K562 (cell line): ENCODE measurements around the gene ZBTB16. TPM values are rescaled to one million over a fixed set of nuclear protein-coding genes. Genes with fewer than 3 reads are reported as not detected.
A peak's percentile ranks its signal among the peaks of the same experiment; 100 is the strongest.

Experiments used
- ATF7 ChIP-seq: fragments of 450-650 bp; IDR thresholded peaks from 2 replicates; pipeline ENCODE4 v1.7.1; 2014; ENCODE audit warnings: mild to moderate bottlenecking, moderate library complexity
- E2F6 ChIP-seq, 2 experiments: IDR thresholded peaks; 2 replicates each; pipeline ENCODE4 v1.6.1; 2011; ENCODE audit warnings: borderline replicate concordance in 1 of 2, control low read depth in 1 of 2, low read depth in 1 of 2, low read length in 1 of 2, mild to moderate bottlenecking in 1 of 2, mixed read lengths in 1 of 2, moderate library complexity in 1 of 2; ENCODE audit not compliant: insufficient read depth in 1 of 2, insufficient read length in 1 of 2, poor library complexity in 1 of 2, severe bottlenecking in 1 of 2; ENCODE audit errors: extremely low read depth in 1 of 2
- ELF4 ChIP-seq: fragments of 450-650 bp; formaldehyde crosslinking; IDR thresholded peaks from 2 replicates; pipeline ENCODE4 v1.4.0; 2022; ENCODE audit warnings: missing genetic modification characterization
- EP300 ChIP-seq: IDR thresholded peaks from 2 replicates; pipeline ENCODE4 v1.6.1; 2012; ENCODE audit warnings: low read length, improper control_type of control experiment
- GATAD2B ChIP-seq: fragments of 450-650 bp; IDR thresholded peaks from 2 replicates; pipeline ENCODE4 v1.6.1; 2017; ENCODE audit warnings: mild to moderate bottlenecking, borderline replicate concordance
- KHSRP ChIP-seq: fragments of 450-650 bp; IDR thresholded peaks from 2 replicates; pipeline ENCODE4 v1.6.1; 2017
- MAX ChIP-seq: sonication (generic); formaldehyde crosslinking; IDR thresholded peaks from 2 replicates; pipeline ENCODE4 v1.9.0; 2022; ENCODE audit warnings: mild to moderate bottlenecking, missing genetic modification reagents
- NR4A1 ChIP-seq, 2 experiments: fragments of 250-450 bp in 1 of 2; fragments of 450-650 bp in 1 of 2; sonication (Bioruptor Pico) in 1 of 2; IDR thresholded peaks; 2 replicates each; pipeline versions ENCODE4 v1.4.0 to v1.6.1; 2016 to 2020; ENCODE audit warnings: mild to moderate bottlenecking in 2 of 2, missing compliant biosample characterization in 1 of 2, missing genetic modification characterization in 1 of 2, moderate library complexity in 1 of 2
- PML ChIP-seq: IDR thresholded peaks from 2 replicates; pipeline ENCODE4 v1.6.1; 2012; ENCODE audit warnings: low read length, inconsistent platforms
- POLR2AphosphoS5 ChIP-seq: IDR thresholded peaks from 2 replicates; pipeline ENCODE4 v1.6.1; 2011; ENCODE audit warnings: mild to moderate bottlenecking, low read depth, low read length, moderate library complexity; ENCODE audit not compliant: control insufficient read depth, insufficient read depth
- RBFOX2 ChIP-seq: fragments of 200-400 bp; formaldehyde crosslinking; IDR thresholded peaks from 2 replicates; pipeline ENCODE4 v1.6.1; 2017; ENCODE audit warnings: low read depth, mild to moderate bottlenecking, low read length, moderate library complexity
- SIRT6 ChIP-seq: IDR thresholded peaks from one replicate; pipeline ENCODE4 v1.6.1; 2012; ENCODE audit warnings: low read depth, mild to moderate bottlenecking, control low read depth, inconsistent platforms, low read length, moderate library complexity
- SOX6 ChIP-seq: fragments of 450-650 bp; IDR thresholded peaks from 2 replicates; pipeline ENCODE4 v1.6.1; 2014; ENCODE audit warnings: mild to moderate bottlenecking
- TOE1 ChIP-seq, 2 experiments: fragments of 450-650 bp in 1 of 2; sonication (generic) in 1 of 2; formaldehyde crosslinking in 1 of 2; IDR thresholded peaks; 2 replicates each; pipeline versions ENCODE4 v1.7.1 to v1.8.0; 2016 to 2022; ENCODE audit warnings: borderline replicate concordance in 2 of 2, mild to moderate bottlenecking in 2 of 2, antibody characterized with exemption in 1 of 2, inconsistent platforms in 1 of 2, low read depth in 1 of 2, missing genetic modification reagents in 1 of 2, moderate library complexity in 1 of 2
- ZNF740 ChIP-seq, 3 experiments: fragments of 200-800 bp in 1 of 3; sonication (Bioruptor generic) in 1 of 3; sonication (generic) in 1 of 3; formaldehyde crosslinking in 1 of 3; IDR thresholded peaks; 2 replicates each; pipeline versions ENCODE4 v1.6.1 to v1.8.0; 2016 to 2022; ENCODE audit warnings: mild to moderate bottlenecking in 2 of 3, missing compliant biosample characterization in 2 of 3, missing genetic modification characterization in 2 of 3, missing genetic modification reagents in 1 of 3
- polyA plus RNA-seq, 8 experiments: library from polyadenylated mRNA; depleted of rRNA in 4 of 8; stranded (reverse) in 5 of 8; unstranded in 3 of 8; fragments of >200 nt; fragmentation: Nextera tagmentation in 2 of 8; fragmentation: Illumina TruSeq in 1 of 8; extraction: Ambion mirVana in 2 of 8; extraction: Trizol in 1 of 8; gene quantifications; 2 replicates each; pipeline versions ENCODE4 v1.2.1 to v1.2.3, GENCODE V29; 2011 to 2014; ENCODE audit warnings: inconsistent platforms in 1 of 8, missing spikeins in 1 of 8
- total RNA-seq, 7 experiments: library from RNA; depleted of rRNA in 6 of 7; stranded (reverse); fragments of >200 nt in 6 of 7; fragmentation: Illumina TruSeq in 2 of 7; extraction: Trizol in 2 of 7; gene quantifications; 2 replicates each; pipeline versions ENCODE4 v1.2.1 to v1.2.3, GENCODE V29; 2011 to 2021; ENCODE audit warnings: low replicate concordance in 1 of 7
- TF ChIP-seq, protein P1 (sequence below): fragments of 450-650 bp; formaldehyde crosslinking; IDR thresholded peaks from 2 replicates; pipeline ENCODE4 v1.4.0; 2020; ENCODE audit warnings: mild to moderate bottlenecking, moderate library complexity

The ZBTB16 gene
- total and polyA plus RNA-seq, 9 of the 15 experiments (the other 6 are each of a cell fraction or from before 2014, with no cell fraction given), result 0.06 to 0.40 (median 0.24) TPM; not detected in 4

DNA sequence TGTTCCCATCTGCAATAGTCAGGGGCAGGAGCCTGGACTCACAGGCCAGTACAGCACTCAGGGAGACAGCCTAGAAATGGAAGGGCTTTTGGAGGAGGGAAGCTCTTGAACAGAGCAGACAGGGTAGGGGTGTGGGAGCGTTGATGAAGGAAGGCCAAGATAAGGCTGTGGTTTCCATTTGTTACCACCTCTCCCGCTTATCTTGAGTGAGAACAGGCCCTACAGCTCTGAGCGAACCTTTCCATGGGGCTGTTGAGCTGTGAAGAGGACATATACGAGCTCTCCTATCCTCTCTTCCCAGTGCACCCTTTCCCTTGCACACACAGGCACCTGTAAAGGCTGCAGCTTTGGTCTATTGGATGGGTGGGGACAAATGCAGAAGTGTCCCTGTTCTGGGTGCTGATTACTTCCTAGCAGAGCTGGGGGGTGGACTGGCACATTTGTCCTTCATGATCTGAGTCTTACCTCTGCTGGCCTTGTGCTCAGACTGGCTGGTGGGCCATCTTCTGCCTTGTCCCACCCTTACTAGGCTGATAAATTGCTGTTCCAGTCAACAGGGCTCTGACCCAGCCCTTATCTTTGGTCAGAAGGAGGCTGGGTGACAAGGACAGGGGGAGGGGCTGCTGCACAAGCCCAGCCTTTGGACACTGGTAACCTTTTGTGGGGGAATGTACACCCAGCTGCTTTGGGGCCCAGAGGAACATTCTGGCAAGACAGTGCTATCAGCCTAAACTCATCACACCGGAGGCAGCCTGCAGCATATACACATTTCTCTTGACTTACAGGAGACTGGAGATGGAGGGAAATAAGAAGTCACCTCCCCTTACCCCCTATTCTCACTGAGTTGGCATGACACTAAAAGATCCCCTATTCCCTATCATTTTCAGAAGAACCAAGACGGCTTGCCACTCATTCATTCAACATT is 156.6 kb downstream of the ZBTB16 start (continued):
- TF ChIP-seq, protein P1, sequence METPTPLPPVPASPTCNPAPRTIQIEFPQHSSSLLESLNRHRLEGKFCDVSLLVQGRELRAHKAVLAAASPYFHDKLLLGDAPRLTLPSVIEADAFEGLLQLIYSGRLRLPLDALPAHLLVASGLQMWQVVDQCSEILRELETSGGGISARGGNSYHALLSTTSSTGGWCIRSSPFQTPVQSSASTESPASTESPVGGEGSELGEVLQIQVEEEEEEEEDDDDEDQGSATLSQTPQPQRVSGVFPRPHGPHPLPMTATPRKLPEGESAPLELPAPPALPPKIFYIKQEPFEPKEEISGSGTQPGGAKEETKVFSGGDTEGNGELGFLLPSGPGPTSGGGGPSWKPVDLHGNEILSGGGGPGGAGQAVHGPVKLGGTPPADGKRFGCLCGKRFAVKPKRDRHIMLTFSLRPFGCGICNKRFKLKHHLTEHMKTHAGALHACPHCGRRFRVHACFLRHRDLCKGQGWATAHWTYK, result 0 out of 2 replicates have a peak, but pooled peaks have one; percentile 24
- TF ChIP-seq MAX (CRISPR knock-in tag), result peak; percentile 62; the same call in 1 of the 2 replicates
- TF ChIP-seq ATF7, result peak; percentile 69
- peak; percentile 70; the same call in 1 of the 2 replicates for TF ChIP-seq ELF4 (CRISPR knock-in tag)
- peak; percentile 95 for TF ChIP-seq POLR2AphosphoS5
- TF ChIP-seq EP300, result peak; percentile 96
- peak; percentile 95 for TF ChIP-seq SOX6
- no peak for TF ChIP-seq SIRT6
- TF ChIP-seq PML, result peak; percentile 94
- peak; percentile 44 to 66 for TF ChIP-seq E2F6 (IDR thresholded peaks at IDR 0.05; ENCODE audit: borderline replicate concordance in 1 of 2, extremely low read depth in 1 of 2, insufficient read depth in 1 of 2, insufficient read length in 1 of 2, low read depth in 1 of 2, low read length in 1 of 2, poor library complexity in 1 of 2, severe bottlenecking in 1 of 2)
- TF ChIP-seq GATAD2B, result peak; percentile 15; the same call in 1 of the 2 replicates
- peak; percentile 50; the same call in 1 of the 2 replicates for TF ChIP-seq KHSRP
- TF ChIP-seq RBFOX2, result peak; percentile 46; the same call in 1 of the 2 replicates
- TF ChIP-seq TOE1 (IDR thresholded peaks at IDR 0.05; ENCODE audit: borderline replicate concordance), result peak; percentile 79
- no peak for TF ChIP-seq TOE1 (CRISPR knock-in tag; IDR thresholded peaks at IDR 0.05; ENCODE audit: borderline replicate concordance, low read depth)
- TF ChIP-seq NR4A1 (CRISPR knock-in tag; IDR thresholded peaks at IDR 0.05), result no peak
- peak; percentile 29; the same call in 1 of the 2 replicates for TF ChIP-seq NR4A1 (tag; IDR thresholded peaks at IDR 0.05)
- 0 out of 2 replicates have a peak, but pooled peaks have one; percentile 30 for TF ChIP-seq ZNF740 (CRISPR knock-in tag; IDR thresholded peaks at IDR 0.05)
- TF ChIP-seq ZNF740 (tag; IDR thresholded peaks at IDR 0.05), result no peak
